Gastrocnemius medialis (tissue), 4 donors: ENCODE measurements around the gene ERC2.
"Not testable (repeated sequence)": the region's sequence is repeated elsewhere in the genome, so short reads cannot be mapped to it uniquely, and the experiment has no call there.

ENCODE experiments used
- POLR2A ChIP-seq, 2 donors: fragments of 450-650 bp; IDR thresholded peaks; one replicate each; pipeline ENCODE4 v1.6.1; 2017; ENCODE audit warnings: antibody characterized with exemption in 2 of 2, mild to moderate bottlenecking in 2 of 2, moderate library complexity in 2 of 2
- TF ChIP-seq, protein P1 (sequence below), 5 experiments: fragments of 450-650 bp in 3 of 5; fragments of 200-600 bp in 2 of 5; sonication (generic) in 2 of 5; IDR thresholded peaks in 4 of 5; conservative IDR thresholded peaks in 1 of 5; 1 replicate in 4 of 5; 2 replicates in 1 of 5; pipeline ENCODE4 v1.5.1; 2016 to 2019; ENCODE audit warnings: antibody characterized with exemption in 5 of 5, mild to moderate bottlenecking in 3 of 5, moderate library complexity in 3 of 5

- TF ChIP-seq, protein P1, sequence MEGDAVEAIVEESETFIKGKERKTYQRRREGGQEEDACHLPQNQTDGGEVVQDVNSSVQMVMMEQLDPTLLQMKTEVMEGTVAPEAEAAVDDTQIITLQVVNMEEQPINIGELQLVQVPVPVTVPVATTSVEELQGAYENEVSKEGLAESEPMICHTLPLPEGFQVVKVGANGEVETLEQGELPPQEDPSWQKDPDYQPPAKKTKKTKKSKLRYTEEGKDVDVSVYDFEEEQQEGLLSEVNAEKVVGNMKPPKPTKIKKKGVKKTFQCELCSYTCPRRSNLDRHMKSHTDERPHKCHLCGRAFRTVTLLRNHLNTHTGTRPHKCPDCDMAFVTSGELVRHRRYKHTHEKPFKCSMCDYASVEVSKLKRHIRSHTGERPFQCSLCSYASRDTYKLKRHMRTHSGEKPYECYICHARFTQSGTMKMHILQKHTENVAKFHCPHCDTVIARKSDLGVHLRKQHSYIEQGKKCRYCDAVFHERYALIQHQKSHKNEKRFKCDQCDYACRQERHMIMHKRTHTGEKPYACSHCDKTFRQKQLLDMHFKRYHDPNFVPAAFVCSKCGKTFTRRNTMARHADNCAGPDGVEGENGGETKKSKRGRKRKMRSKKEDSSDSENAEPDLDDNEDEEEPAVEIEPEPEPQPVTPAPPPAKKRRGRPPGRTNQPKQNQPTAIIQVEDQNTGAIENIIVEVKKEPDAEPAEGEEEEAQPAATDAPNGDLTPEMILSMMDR (IDR thresholded peaks at IDR 0.05 in 4 of 5, conservative IDR thresholded peaks at IDR 0.05 in 1 of 5): not testable (repeated sequence)
- not testable (repeated sequence) for TF ChIP-seq POLR2A (IDR thresholded peaks at IDR 0.05)
Measured at GRCh38 chr3:56496376-56496775, 28.1 kb upstream of the ERC2 start.
